HG02938 (cell line): ENCODE results near the gene ARSJ.
"Not testable (repeated sequence)": the region's sequence is repeated elsewhere in the genome, so short reads cannot be mapped to it uniquely, and the experiment has no call there.

Experiments used
- ATAC-seq: cut with Tn5 transposase; IDR thresholded peaks from one replicate; pipeline ENCODE4 v1.9.1; 2021; ENCODE audit warnings: mild to moderate bottlenecking, moderate library complexity; ENCODE audit not compliant: unreplicated experiment

The ARSJ gene

DNA sequence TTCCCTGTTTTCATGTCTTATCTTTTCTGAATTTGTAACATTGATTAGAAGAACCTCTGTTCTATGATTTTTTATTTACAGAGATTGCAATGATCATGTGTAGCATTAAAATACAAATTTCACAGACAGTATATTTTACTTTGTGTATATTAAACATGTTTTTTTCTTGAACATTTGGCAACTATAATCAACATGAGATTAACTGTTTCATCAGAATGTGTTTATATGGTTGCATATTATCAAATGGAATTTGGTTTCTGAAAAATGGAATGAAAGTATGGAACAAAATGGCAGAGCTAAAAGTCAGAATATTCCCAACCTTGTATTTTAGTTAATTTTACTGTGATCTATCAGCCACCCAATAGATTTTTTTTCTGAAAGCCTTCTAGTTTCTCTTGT, 19.9 kb downstream of the ARSJ start:
- no peak for ATAC-seq

DNA sequence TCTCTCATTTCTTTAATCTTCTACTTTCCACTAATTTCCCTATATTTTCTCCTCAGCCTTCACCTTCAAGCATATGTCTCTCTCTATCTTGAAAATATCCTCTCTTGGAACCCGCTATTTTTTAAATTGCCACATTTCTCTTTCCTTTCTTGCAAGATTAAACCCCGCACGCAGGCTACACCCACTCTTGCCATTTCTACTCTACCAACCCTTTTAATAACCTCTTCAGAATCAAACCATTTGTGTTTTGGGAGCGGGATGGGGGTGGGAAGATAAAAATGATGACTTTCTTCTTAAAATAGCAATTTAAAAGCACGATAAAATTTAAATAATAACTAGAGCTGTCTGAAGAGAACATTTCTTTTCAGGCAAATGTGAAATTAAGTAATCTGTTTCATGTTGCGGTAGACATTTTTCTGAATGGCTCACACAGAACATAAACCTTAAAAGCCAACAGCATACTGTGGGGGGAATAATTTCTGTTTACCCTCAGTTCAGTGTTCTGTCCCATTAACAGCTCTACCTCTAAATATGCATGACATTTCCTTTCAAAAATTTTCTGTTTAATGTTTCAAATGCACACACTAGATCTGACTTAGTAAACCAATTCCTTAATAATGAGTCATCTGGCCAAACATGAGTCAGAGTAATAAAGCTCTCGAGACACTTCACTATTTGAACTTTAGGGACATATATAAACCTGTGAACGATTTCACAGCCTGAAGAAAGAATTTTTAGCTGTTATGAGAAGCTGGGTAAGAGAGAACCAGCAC, 20.5 kb downstream of the ARSJ start:
- ATAC-seq: peak; percentile 58

DNA sequence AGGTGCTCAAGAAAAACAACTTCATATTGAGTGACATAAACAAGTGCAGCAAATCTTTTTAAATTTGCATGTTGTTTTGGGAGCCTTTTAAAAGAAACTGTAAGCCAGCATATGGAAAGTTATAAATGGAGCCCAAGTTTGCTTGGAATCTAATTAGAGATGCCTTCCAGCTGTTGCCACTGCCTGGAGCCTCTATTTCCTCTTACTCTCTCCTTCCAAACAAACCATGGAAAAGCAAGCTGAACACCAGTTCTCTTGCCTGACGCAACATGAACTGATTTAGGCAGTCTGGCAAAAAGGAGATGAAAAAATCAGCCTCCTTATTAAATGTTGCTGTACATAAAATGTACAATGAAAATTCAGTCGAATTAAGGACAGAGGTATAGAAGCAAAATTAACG, 21.5 kb downstream of the ARSJ start:
- no peak for ATAC-seq

DNA sequence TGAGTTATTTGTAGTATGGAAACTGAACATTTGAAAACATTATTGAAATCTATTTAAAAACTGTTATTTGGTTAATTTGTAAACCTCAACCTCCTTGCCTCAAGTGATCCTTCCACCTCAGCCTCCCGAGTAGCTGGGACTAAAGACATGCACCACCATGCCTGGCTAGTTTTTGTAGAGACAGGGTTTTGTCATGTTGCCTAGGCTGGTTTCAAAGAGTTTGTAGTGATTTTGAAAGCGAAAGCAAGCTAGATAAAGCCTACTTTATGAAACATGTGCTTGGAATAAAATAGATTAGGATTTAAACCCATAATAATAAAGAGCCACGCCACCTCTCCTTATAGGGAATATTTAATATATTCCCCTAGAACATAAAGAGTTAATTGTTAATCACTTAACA, 23.5 kb downstream of the ARSJ start:
- ATAC-seq: peak; percentile 43

DNA sequence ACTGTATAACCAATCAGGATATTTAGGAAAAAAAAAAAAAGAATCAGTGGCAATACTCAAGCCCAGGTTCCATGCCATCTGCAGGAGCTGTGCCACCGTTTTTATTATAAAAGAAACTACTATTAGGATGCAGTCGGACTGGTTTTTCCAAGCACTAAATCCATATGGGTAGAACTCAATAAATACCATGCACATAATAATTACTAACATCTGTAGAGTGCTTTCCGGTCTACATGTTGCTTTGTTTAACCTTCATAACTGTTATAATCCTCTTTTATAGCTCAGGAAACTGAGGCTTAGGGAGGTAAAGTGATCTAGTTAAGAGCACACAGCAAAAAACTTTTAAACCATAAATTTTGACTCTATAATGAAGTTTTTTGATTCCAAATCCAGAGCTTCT, 24.0 kb downstream of the ARSJ start:
- no peak for ATAC-seq

DNA sequence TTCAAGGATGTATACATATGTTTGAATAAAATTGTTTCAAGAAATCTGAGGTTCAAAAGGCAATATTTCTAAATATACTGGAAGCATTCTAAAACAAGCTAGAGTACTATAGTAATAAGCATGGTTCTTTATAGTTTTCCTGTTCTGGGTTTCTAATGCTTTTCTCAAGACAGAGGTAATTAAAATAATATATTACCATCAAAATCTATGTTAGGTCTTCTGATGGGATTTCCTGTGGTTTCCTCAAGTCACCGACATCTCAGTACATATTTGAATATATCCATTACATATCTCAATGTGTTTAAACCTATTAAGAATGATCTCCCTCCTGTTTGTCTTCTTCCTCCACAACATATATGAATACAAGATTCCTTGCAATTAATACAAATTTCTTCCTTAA, 25.6 kb downstream of the ARSJ start:
- ATAC-seq: no peak

DNA sequence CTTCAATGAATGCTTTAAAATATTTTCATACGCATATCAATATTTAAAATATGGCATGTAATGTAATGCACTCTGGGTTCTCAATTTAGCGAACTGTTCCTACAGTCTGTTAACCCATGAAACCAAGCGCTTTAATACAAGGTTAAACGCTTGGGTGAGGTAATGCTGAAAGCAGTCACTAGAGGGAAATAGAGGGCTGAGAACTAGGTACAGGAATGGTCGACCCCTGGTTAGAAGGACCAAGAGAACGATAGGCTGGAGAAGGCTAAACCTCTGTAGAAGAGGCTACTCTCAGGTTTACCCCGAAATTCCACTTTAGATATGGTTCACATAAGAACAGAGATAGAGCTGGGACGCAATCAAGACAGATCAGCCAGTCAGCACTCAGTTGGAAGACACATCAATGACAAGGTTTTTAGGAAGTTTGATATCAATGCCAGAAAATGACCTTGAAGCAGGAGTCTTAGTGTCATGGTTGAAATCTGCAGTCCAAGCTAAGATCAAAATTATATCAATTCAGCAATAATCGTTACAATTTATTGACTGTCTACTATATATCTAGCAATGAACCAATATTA, 26.9 kb downstream of the ARSJ start:
- ATAC-seq: peak; percentile 94

DNA sequence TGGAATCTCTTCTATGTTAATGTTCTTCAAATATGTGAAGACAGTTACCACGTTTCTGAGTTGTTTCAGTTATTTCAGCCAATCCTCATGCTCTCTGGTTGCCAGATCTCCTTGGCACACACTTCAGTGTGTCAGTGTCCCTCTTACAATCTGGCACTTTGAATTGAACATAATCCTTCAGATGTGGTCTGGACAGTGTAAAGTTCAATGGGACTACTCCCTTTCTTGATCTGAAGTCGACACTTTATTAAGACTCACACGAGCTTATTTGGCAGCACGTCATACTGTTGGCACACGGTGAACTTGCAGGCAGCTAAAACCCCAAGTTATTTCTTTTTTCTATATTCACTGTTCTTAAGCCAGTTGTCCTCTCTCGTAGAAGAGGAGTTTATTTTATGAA, 28.2 kb downstream of the ARSJ start:
- no peak for ATAC-seq

DNA sequence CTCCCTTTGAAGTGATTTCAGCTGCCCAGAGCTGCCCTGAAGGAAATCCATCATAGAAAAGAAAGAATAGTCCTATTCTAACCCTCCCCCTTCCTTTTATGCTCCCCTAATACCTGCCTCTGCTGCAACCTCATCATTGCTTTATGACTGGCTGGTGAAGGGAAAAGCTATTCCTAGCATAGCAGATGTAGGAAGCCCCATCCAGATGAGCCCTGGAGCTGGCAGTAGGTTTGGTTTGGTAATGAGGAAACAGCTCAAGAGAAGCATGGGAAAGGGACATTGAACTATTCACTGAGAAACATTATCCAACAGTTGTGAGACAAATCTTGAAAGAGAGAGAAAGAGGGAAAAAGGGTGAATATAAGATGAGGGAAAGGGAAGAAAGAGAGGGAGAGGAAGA, 29.2 kb downstream of the ARSJ start:
- ATAC-seq: no peak

DNA sequence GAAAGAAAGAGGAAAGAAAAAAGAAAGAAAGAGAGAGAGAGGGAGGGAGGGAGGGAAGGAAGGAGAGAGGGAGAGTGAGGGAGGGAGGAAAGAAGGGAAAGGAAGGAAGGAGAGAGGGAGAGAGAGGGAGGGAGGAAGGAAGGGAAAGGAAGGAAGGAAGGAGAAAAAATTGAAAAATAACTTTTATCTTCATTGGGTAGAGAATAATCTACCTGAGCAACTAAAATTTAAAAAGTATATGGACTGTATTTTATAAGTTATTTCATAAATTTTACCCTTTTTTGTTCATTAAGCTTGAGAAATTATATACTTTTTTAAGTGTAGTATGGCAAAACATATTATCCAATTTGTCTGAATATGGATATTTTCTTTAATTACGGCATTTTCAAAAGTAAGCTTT, 32.0 kb downstream of the ARSJ start:
- no peak for ATAC-seq

DNA sequence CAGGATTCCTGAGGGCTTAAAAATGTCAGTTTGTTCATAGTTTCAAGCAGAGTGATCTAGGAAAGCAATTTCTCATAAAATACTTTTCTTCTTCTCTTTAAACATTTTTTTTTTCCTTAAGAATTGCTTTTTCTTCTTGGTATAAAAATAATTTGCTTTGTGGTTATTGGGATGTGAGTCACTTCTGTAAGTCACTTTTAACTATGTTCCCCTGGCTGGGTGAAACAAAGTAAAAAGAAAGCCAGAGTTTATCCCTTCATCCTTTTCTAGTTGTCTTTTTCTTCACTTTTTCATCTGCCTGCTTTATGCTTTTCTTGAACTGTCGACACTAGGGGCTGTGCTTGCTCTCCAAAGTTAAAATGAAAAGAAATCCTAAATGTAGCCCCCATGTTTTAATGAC, 33.5 kb downstream of the ARSJ start:
- ATAC-seq: no peak

DNA sequence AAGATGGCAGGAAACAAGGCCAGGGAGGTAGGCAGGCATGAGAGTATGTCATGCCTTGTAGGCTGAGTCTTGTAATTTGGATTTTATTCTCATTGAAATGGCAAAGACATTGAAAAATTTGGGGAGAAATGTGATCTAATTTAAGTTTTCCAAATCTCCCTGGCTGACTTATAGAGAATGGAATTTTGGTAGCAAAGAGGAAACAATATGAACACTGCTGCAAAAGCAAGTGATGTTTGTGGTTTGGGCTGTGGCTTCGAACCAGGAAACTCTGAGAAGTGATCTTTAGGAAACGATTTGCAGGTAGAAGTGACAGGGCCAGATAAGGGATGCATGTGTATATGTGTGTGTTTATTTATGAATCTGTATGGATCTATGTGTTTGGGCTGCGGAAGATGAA, 35.6 kb downstream of the ARSJ start:
- ATAC-seq: no peak

DNA sequence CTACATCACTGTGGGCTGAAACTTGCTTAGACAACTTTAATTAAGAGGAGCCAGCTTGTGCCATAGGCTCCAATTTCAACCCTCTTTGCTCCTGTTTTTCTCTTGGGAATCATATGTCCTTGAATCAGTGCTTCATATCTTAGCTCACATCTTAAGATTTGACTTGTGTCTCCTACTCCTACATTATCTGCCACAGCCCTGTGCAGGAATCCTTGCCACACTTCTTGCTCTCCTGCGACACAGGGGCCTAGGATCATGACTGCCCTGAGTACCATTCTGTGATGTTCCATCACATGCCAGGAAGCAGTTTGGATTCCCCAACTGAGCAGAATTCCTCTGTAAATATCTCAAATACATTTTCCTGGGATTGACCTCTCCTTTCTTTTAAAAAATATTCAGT, 36.4 kb downstream of the ARSJ start:
- no peak for ATAC-seq

DNA sequence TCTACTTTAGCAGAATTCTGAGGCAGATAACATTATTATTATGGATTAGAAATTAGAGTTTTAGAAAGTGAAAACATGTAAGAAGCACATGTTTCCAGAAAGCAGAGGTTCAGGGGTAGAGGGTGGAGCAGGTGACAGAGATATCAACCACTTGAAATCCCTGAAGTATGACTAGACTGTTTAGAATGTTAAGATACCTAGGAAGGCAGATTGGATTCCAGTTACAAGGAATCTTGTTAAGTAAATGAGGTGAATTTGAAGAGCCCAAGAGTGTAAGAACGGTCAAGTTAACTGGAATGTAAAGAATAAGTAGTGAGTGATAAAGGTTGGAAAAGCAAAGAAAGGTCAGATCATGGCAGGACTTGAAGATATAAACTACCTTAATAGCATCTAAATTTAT, 37.6 kb downstream of the ARSJ start:
- no peak for ATAC-seq

DNA sequence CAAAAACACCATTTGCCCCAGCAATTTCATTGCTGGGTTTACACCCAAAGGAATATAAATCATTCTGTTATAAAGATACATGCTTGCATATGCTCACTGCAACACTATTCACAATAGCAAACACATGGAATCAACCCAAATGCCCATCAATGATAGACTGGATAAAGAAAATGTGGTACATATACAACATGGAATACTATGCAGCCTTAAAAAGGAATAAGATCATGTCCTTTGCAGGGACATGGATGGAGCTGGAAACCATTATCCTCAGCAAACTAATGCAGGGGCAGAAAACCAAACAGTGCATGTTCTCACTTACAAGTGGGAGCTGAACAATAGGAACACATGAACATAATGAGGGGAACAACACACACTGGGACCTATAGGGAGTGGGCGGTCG, 39.3 kb downstream of the ARSJ start:
- not testable (repeated sequence) for ATAC-seq

DNA sequence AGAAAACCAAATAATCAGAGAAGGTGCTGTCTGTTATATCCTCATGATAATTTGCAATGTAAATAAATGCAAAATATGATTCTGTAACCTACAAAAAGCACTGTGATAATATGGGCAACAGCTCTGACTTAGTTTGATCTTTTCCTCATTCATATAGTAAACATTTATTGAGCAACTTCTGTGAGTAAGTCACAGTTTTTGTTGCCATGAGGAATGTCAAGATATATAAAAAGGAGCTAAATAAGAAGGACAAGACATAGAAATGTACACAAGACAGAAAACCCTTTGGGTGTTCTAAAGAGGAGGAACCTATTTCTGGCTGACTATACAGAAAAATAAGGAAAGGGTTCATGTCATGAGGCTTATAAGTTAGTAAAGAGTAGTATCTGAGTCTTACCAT, 44.3 kb downstream of the ARSJ start:
- no peak for ATAC-seq

DNA sequence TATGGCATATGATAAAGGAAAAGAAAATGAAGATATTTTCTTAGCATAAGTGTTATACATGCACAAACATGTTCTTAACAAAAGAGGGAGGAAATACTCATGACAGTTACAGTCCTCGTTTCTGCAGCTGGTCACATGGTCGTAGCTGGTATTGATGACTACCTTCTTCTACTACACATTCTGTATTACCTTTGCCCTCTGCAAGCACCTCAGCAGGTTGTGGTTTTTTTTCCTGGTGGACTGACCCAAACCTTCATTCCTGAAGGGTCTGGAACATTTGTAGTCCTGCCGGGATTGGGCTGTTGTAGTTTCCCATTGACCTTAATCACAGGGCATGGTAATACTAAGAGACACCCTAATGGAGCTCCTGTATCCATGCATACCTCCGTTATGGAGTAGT, 54.7 kb downstream of the ARSJ start:
- ATAC-seq: not testable (repeated sequence)

DNA sequence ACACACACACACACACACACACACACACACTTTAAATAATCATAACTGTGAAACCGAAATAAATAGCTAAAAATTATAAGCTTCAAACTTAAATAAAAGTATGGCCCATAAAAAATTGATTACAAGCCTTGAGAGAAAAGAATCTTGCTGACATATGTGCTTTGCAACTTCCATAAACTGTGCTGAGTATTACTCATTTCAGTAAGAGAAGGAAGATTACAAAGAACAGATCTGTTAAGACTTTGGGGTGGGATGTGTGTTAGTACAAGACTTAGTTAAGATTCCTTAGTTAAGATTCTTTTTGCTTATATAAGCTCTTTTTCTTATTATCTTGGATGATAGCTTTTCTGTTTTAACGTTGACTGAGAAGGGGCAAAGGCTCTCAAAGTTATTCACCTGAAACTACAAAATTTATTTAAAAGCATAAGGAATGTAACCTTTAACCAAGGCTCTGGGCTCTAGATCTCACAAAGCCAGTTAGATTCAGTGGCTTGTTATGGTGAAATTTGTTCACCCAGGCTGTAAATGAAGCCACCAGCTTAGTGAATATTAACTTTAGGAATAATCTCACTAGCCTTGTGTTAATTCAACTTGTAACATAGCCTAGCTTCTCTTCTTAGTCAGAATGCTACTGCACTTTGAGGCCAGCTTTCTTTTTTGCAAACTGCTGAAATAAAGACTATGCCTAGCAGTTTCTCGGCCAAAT, 58.2 kb downstream of the ARSJ start:
- no peak for ATAC-seq

DNA sequence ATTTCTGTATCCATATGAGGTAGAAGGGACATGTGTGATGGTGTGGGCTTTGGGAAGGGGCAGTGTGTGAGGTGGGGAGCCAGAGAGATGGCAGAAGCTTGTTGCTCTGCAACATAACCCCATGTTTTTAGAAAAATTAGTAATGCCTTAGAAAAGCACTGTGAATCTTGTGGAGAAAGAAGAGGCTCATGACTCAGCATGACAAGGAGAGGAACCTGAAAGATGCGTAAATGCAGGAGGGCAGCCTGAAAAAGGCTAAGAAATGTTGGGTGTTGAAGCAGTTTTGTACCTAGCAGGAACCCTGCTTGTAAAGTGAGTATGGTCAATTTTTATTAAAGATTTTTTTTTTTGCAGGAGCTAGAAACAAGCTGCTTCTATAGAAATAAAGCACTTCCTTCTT, 59.8 kb downstream of the ARSJ start:
- no peak for ATAC-seq

DNA sequence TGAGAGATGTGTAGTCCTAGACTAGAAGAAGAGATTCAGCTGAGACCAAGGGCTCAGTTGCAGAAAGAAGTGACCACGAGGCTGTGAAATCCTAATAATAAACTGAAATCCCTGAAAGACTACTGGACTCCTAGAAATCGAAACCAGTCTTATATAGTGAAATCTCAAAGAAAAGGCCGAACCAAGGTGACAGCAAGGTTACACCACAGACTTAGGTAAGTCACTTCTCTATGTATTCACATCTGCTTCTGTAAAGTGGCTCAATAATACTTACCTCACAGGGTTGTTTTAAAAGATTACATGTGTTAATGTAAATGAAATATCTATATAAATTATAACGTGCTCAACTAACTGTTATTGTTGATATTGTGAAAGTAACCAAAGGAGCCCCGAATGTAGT, 60.3 kb downstream of the ARSJ start:
- peak; percentile 57 for ATAC-seq

DNA sequence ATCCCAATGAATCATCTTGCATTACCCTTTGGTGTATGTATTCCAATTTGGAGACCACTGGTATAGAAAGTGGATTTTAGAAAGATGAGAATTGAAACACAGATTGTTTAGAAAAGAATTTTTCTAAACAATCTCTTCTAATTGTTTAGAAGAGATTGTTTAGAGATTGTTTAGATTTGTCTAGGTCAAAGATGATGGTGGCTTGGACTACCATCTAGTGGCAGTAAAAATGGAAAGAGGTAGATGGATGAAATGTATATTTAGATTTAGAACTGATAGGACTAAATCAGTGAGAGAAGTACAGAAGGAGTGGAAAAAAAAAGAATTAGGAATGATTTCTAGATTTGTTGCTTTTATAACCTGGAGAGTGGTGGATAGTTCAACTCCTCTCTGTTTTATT, 70.6 kb downstream of the ARSJ start:
- no peak for ATAC-seq

DNA sequence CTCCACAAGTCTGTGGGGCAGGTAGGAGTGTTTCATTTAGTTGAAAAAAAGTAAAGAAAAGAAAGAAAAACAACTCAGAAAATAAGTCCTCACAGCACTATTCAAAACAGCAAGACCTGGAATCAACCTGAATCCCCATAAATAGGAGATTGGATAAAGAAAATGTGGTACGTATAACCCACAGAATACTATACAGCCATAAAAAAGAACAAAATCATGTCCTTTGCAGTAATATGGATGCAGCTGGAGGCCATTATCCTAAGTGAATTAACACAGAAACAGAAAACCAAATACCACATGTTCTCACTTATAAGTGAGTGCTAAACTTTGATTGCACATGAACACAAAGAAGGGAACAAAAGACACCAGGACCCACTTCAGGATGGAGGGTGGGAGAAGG, 71.9 kb downstream of the ARSJ start:
- no peak for ATAC-seq
